SK-N-MC (cell line): ENCODE measurements around the gene LYRM4.

Source experiments
- EZH2 ChIP-seq: fragments of 200-600 bp; sonication (generic); IDR thresholded peaks from one replicate; pipeline ENCODE4 v1.6.1; 2017; ENCODE audit warnings: antibody characterized with exemption
- FOXP2 ChIP-seq: optimal IDR thresholded peaks from 2 replicates; pipeline ENCODE3; 2011; ENCODE audit warnings: mild to moderate bottlenecking, moderate library complexity; ENCODE audit not compliant: insufficient read depth; ENCODE audit errors: extremely low read length, control extremely low read depth
- POLR2AphosphoS5 ChIP-seq: IDR thresholded peaks from 2 replicates; pipeline ENCODE4 v1.6.1; 2012; ENCODE audit warnings: mild to moderate bottlenecking, low read depth, low read length, borderline replicate concordance

GRCh38 chr6:5203546-5203945, 57.2 kb downstream of the LYRM4 start:
- no peak for TF ChIP-seq EZH2
- no peak for TF ChIP-seq POLR2AphosphoS5
- no peak for TF ChIP-seq FOXP2
